ENCODE data around the gene COQ7.

DNA sequence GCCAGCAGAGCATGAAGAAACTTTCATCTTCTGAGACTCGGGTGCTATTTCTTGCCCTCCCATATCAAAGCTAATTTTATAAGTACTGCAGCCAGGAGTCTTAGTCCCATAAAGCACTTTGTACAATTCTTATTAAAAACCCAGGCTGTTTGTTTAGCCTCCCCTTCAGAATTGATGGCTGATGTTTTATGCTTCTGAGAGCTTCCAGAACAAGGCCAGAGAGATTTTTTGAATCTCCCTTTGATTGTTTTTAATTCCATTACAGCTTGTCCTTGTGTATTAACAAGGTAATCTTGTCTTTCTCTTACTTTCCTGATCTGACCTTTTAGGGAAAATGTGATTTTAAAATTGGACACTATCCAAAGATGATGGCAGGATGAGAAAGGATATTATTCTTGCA is 16.3 kb downstream of the COQ7 start:
- TF ChIP-seq GATA2 (IDR thresholded peaks at IDR 0.05; ENCODE audit: low read depth, low read length) (no peak), GATA3 (IDR thresholded peaks at IDR 0.05; ENCODE audit: low read depth, low read length) (no peak)
